ENCODE data around the gene CETN2. TPM values are rescaled to one million over a fixed set of nuclear protein-coding genes. Genes with fewer than 3 reads are reported as not detected.
A peak's percentile ranks its signal among the peaks of the same experiment; 100 is the strongest.

CETN2 gene
- total RNA-seq, 2 donors from 2014 or later: 44.1 to 54.3 TPM

DNA sequence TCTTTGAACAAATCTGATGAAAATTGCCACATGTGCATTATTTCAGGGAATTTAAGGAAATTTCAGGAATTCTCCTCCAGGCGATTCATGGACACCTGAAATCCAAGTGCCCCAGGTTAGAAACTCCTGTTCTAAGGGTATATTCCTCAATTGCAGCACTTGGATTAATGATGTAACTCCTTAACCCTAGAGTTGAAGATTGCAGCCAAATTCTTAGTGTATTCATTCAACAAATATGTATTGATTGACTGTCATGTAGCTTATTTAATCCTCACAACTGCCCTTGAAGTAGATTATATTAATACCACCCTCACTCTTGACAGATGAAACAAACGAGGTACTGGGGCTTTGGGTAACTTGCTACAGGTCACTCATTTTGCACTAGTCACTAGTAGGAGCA lies 11.3 kb downstream of the CETN2 start:
- H3K27ac Mint-ChIP-seq: no peak overlapping the region
- H3K4me3 ChIP-seq (ENCODE audit: low read length): no peak overlapping the region
- H3K27me3 ChIP-seq (ENCODE audit: control insufficient read depth, insufficient read depth, low read length, poor library complexity, severe bottlenecking): peaks cover 17% of the 10 kb centered on the region
- DNase-seq: no peak
- peaks cover 26% of the 10 kb centered on the region for H3K9me3 Mint-ChIP-seq
- H3K27ac ChIP-seq (ENCODE audit: low read depth, low read length): no peak overlapping the region
- 80 to 81% methylated on average over 1 to 2 of the region's 2 CpGs for WGBS, 2 experiments (ENCODE audit: insufficient coverage in 1 of 2, insufficient read length in 1 of 2)
- H3K4me1 ChIP-seq (ENCODE audit: control insufficient read depth, insufficient read depth, low read length): no peaks in the 10 kb centered on the region
- no peaks in the 10 kb centered on the region for H3K27me3 Mint-ChIP-seq (ENCODE audit: insufficient read depth)
- no peaks in the 10 kb centered on the region for H3K9me3 ChIP-seq (ENCODE audit: control insufficient read depth, low read length)
- H3K4me1 Mint-ChIP-seq: no peaks in the 10 kb centered on the region
- no peak overlapping the region for H3K4me3 Mint-ChIP-seq
- H3K36me3 Mint-ChIP-seq (ENCODE audit: low read depth): no peaks in the 10 kb centered on the region
- no peaks in the 10 kb centered on the region for H3K36me3 ChIP-seq (ENCODE audit: control insufficient read depth, insufficient read depth, low read length)
- H3K9ac ChIP-seq (ENCODE audit: extremely low read depth, low read length, poor library complexity, severe bottlenecking): no peak overlapping the region
- TF ChIP-seq, protein P1, sequence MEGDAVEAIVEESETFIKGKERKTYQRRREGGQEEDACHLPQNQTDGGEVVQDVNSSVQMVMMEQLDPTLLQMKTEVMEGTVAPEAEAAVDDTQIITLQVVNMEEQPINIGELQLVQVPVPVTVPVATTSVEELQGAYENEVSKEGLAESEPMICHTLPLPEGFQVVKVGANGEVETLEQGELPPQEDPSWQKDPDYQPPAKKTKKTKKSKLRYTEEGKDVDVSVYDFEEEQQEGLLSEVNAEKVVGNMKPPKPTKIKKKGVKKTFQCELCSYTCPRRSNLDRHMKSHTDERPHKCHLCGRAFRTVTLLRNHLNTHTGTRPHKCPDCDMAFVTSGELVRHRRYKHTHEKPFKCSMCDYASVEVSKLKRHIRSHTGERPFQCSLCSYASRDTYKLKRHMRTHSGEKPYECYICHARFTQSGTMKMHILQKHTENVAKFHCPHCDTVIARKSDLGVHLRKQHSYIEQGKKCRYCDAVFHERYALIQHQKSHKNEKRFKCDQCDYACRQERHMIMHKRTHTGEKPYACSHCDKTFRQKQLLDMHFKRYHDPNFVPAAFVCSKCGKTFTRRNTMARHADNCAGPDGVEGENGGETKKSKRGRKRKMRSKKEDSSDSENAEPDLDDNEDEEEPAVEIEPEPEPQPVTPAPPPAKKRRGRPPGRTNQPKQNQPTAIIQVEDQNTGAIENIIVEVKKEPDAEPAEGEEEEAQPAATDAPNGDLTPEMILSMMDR (conservative IDR thresholded peaks at IDR 0.05): no peak

DNA sequence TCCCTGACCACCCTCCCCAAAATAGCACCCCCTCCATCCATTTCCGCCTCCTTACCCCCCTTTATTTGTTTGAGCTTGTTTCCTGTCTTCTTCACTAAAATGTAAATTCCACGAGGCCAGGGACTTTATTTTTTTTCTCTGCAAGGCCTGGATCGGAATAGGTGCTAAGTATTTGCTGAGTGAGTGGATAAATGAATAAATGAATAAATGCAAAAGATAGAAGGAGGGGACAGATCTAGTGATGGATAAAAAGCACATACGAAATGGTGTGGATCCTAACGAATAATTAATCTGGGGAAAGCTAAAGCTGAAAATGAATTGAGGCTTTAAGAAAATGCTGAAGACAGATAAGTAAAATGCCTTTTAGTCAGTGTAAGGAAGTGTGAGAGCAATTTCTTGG lies 12.2 kb downstream of the CETN2 start:
- Mint-ChIP-seq H3K27me3 (ENCODE audit: insufficient read depth) (no peaks in the 10 kb centered on the region), H3K27ac (no peak overlapping the region), H3K36me3 (ENCODE audit: low read depth) (no peaks in the 10 kb centered on the region), H3K4me3 (no peak overlapping the region), H3K9me3 (peaks cover 32% of the 10 kb centered on the region), H3K4me1 (no peaks in the 10 kb centered on the region)
- no peak overlapping the region for H3K9ac ChIP-seq (ENCODE audit: extremely low read depth, low read length, poor library complexity, severe bottlenecking)
- H3K4me1 ChIP-seq (ENCODE audit: control insufficient read depth, insufficient read depth, low read length): no peaks in the 10 kb centered on the region
- H3K9me3 ChIP-seq (ENCODE audit: control insufficient read depth, low read length): no peaks in the 10 kb centered on the region
- H3K27me3 ChIP-seq (ENCODE audit: control insufficient read depth, insufficient read depth, low read length, poor library complexity, severe bottlenecking): peaks cover 8% of the 10 kb centered on the region
- TF ChIP-seq, protein P1 (conservative IDR thresholded peaks at IDR 0.05): no peak
- H3K4me3 ChIP-seq (ENCODE audit: low read length): no peak overlapping the region
- H3K27ac ChIP-seq (ENCODE audit: low read depth, low read length): no peak overlapping the region
- H3K36me3 ChIP-seq (ENCODE audit: control insufficient read depth, insufficient read depth, low read length): no peaks in the 10 kb centered on the region
- 83 to 86% methylated on average over 1 to 5 of the region's 5 CpGs for WGBS, 2 experiments (ENCODE audit: insufficient coverage in 1 of 2, insufficient read length in 1 of 2)
- no peak for DNase-seq

DNA sequence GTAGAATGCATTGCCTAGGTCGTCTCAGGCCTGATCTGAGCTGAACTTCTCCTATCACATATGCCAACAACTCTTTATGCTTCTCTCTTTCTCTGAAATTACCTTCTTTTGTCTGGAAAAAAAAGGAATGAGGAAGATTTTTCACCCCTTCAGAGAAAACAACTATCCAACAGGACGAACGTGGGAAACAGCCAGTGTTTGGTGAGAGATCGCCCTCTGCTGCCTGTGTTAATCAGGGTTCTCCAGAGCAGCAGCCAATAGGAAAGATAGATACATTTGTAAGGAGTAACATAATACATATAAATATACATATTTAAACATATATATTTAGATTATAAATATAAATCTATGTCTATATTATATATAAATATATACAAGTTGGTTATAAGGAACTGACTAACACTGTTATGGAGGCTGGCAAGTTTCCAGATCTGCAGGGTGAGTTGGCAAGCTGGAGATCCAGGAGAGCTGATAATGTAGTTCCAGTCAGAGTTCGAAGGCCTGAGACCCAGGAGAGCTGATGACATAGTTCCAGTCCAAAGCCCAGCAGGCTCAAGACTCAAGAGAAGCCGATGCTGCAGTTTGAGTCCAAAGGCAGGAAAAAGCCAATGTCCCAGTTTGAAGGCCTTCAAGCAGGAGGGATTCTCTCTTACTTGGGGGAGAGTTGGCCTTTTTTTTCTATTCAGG lies 13.3 kb downstream of the CETN2 start:
- no peak overlapping the region for H3K27ac Mint-ChIP-seq
- TF ChIP-seq, protein P1 (conservative IDR thresholded peaks at IDR 0.05): peak; percentile 74
- DNase-seq: peak; percentile 72
- no peaks in the 10 kb centered on the region for H3K27me3 ChIP-seq (ENCODE audit: control insufficient read depth, insufficient read depth, low read length, poor library complexity, severe bottlenecking)
- H3K4me3 Mint-ChIP-seq: no peak overlapping the region
- no peak overlapping the region for H3K9ac ChIP-seq (ENCODE audit: extremely low read depth, low read length, poor library complexity, severe bottlenecking)
- no peaks in the 10 kb centered on the region for H3K27me3 Mint-ChIP-seq (ENCODE audit: insufficient read depth)
- no peaks in the 10 kb centered on the region for H3K36me3 ChIP-seq (ENCODE audit: control insufficient read depth, insufficient read depth, low read length)
- H3K4me1 ChIP-seq (ENCODE audit: control insufficient read depth, insufficient read depth, low read length): no peaks in the 10 kb centered on the region
- H3K27ac ChIP-seq (ENCODE audit: low read depth, low read length): no peak overlapping the region
- H3K36me3 Mint-ChIP-seq (ENCODE audit: low read depth): no peaks in the 10 kb centered on the region
- H3K4me3 ChIP-seq (ENCODE audit: low read length): no peak overlapping the region
- peaks cover 39% of the 10 kb centered on the region for H3K9me3 Mint-ChIP-seq
- H3K9me3 ChIP-seq (ENCODE audit: control insufficient read depth, low read length): no peaks in the 10 kb centered on the region
- 51 to 100% methylated on average over 1 to 3 of the region's 6 CpGs for WGBS, 2 experiments (ENCODE audit: insufficient coverage in 1 of 2, insufficient read length in 1 of 2)
- no peaks in the 10 kb centered on the region for H3K4me1 Mint-ChIP-seq
